ENCODE data around the gene MPP2. TPM values are rescaled to one million over a fixed set of nuclear protein-coding genes. Genes with fewer than 3 reads are reported as not detected.

MPP2 gene
- total and polyA plus RNA-seq, 2 experiments from 2014 or later = 4.1 to 5.1 TPM

- peaks cover 40% of the 10 kb centered on the region for H3K27me3 ChIP-seq (replicated peaks; ENCODE audit: insufficient read depth)
- in situ Hi-C loops (cut with MboI) = no loop called here
- DNase-seq = peak; percentile 34
- WGBS, 2 experiments (ENCODE audit: low coverage in 1 of 2, low lambda C conversion rate in 2 of 2, missing lambda C conversion rate in 2 of 2) = 2 to 5% methylated on average over 18 to 19 of the region's 19 CpGs
- H3K9me2 ChIP-seq (ENCODE audit: insufficient read depth) = no peaks in the 10 kb centered on the region
- peak overlapping the region; percentile 14 for H3K4me2 ChIP-seq (ENCODE audit: unreplicated experiment)
- no peaks in the 10 kb centered on the region for H4K20me1 ChIP-seq (ENCODE audit: insufficient read depth)
- no peak overlapping the region for H2AFZ ChIP-seq
- H3K36me3 ChIP-seq (ENCODE audit: low read depth) = no peaks in the 10 kb centered on the region
- no peaks in the 10 kb centered on the region for H3K9me3 ChIP-seq (ENCODE audit: low read depth)
- H3K4me1 ChIP-seq (ENCODE audit: insufficient read depth) = no peaks in the 10 kb centered on the region
- 0 out of 2 replicates have a peak overlapping the region, but pooled peaks have one; percentile 7 for H3K4me3 ChIP-seq
- TF ChIP-seq EZH2 (IDR thresholded peaks at IDR 0.05; ENCODE audit: insufficient read depth, poor library complexity, severe bottlenecking) (no peak), EZH2phosphoT487 (IDR thresholded peaks at IDR 0.05; ENCODE audit: insufficient read depth, low read depth) (no peak)
- H3K9ac ChIP-seq = no peak overlapping the region
- H3F3A ChIP-seq (ENCODE audit: insufficient read depth) = no peaks in the 10 kb centered on the region
- H3K79me2 ChIP-seq (ENCODE audit: insufficient read depth) = no peaks in the 10 kb centered on the region
- H3K27ac ChIP-seq = no peak overlapping the region
Measured at GRCh38 chr17:43952351-43952723, 45.0 kb upstream of the MPP2 start.

GRCh38 chr17:43951750-43952149 lies 44.4 kb upstream of the MPP2 start:
- TF ChIP-seq EZH2 (IDR thresholded peaks at IDR 0.05; ENCODE audit: insufficient read depth, poor library complexity, severe bottlenecking) = no peak
- TF ChIP-seq EZH2phosphoT487 (IDR thresholded peaks at IDR 0.05; ENCODE audit: insufficient read depth, low read depth) = no peak
- in situ Hi-C loops (cut with MboI) = no loop called here
- Histone ChIP-seq H2AFZ (no peak overlapping the region), H3K79me2 (ENCODE audit: insufficient read depth) (no peaks in the 10 kb centered on the region), H3K9me2 (ENCODE audit: insufficient read depth) (no peaks in the 10 kb centered on the region), H3K9me3 (ENCODE audit: low read depth) (no peaks in the 10 kb centered on the region), H3K27me3 (replicated peaks; ENCODE audit: insufficient read depth) (peaks cover 40% of the 10 kb centered on the region), H3K27ac (no peak overlapping the region), H3F3A (ENCODE audit: insufficient read depth) (no peaks in the 10 kb centered on the region), H3K4me1 (ENCODE audit: insufficient read depth) (no peaks in the 10 kb centered on the region), H3K4me3 (no peak overlapping the region), H4K20me1 (ENCODE audit: insufficient read depth) (no peaks in the 10 kb centered on the region), H3K9ac (no peak overlapping the region), H3K4me2 (ENCODE audit: unreplicated experiment) (no peak overlapping the region), H3K36me3 (ENCODE audit: low read depth) (no peaks in the 10 kb centered on the region)
- DNase-seq = no peak
- 62 to 69% methylated on average over 4 of the region's 4 CpGs for WGBS, 2 experiments (ENCODE audit: low coverage in 1 of 2, low lambda C conversion rate in 2 of 2, missing lambda C conversion rate in 2 of 2)

- WGBS, 2 experiments (ENCODE audit: low coverage in 1 of 2, low lambda C conversion rate in 2 of 2, missing lambda C conversion rate in 2 of 2) = 65 to 74% methylated on average over 2 of the region's 2 CpGs
- H3K4me3 ChIP-seq = no peak overlapping the region
- no peaks in the 10 kb centered on the region for H4K20me1 ChIP-seq (ENCODE audit: insufficient read depth)
- no peaks in the 10 kb centered on the region for H3K79me2 ChIP-seq (ENCODE audit: insufficient read depth)
- in situ Hi-C loops (cut with MboI) = no loop called here
- no peak for DNase-seq
- H3K9me3 ChIP-seq (ENCODE audit: low read depth) = no peaks in the 10 kb centered on the region
- no peaks in the 10 kb centered on the region for H3K36me3 ChIP-seq (ENCODE audit: low read depth)
- H3K4me2 ChIP-seq (ENCODE audit: unreplicated experiment) = no peak overlapping the region
- H3K4me1 ChIP-seq (ENCODE audit: insufficient read depth) = no peaks in the 10 kb centered on the region; the same call in 1 of the 2 replicates
- H3K27me3 ChIP-seq (replicated peaks; ENCODE audit: insufficient read depth) = peaks cover 40% of the 10 kb centered on the region
- no peak overlapping the region for H3K9ac ChIP-seq
- H3K9me2 ChIP-seq (ENCODE audit: insufficient read depth) = no peaks in the 10 kb centered on the region
- no peaks in the 10 kb centered on the region for H3F3A ChIP-seq (ENCODE audit: insufficient read depth)
- TF ChIP-seq EZH2 (IDR thresholded peaks at IDR 0.05; ENCODE audit: insufficient read depth, poor library complexity, severe bottlenecking) (no peak), EZH2phosphoT487 (IDR thresholded peaks at IDR 0.05; ENCODE audit: insufficient read depth, low read depth) (no peak)
- no peak overlapping the region for H3K27ac ChIP-seq
- no peak overlapping the region for H2AFZ ChIP-seq
Measured at GRCh38 chr17:43950554-43950953, 43.2 kb upstream of the MPP2 start.

GRCh38 chr17:43949781-43950180 lies 42.4 kb upstream of the MPP2 start:
- no peaks in the 10 kb centered on the region for H3K79me2 ChIP-seq (ENCODE audit: insufficient read depth)
- H3K27me3 ChIP-seq (replicated peaks; ENCODE audit: insufficient read depth) = peaks cover 40% of the 10 kb centered on the region
- no peak overlapping the region for H3K4me3 ChIP-seq
- no peak overlapping the region for H3K4me2 ChIP-seq (ENCODE audit: unreplicated experiment)
- no peaks in the 10 kb centered on the region for H3K9me3 ChIP-seq (ENCODE audit: low read depth)
- H3K9ac ChIP-seq = no peak overlapping the region
- H3K36me3 ChIP-seq (ENCODE audit: low read depth) = no peaks in the 10 kb centered on the region
- DNase-seq = no peak
- H3K4me1 ChIP-seq (ENCODE audit: insufficient read depth) = peaks cover 5% of the 10 kb centered on the region; the same call in 1 of the 2 replicates
- H2AFZ ChIP-seq = no peak overlapping the region
- in situ Hi-C loops (cut with MboI) = no loop called here
- 60 to 67% methylated on average over 4 of the region's 4 CpGs for WGBS, 2 experiments (ENCODE audit: low coverage in 1 of 2, low lambda C conversion rate in 2 of 2, missing lambda C conversion rate in 2 of 2)
- no peaks in the 10 kb centered on the region for H3F3A ChIP-seq (ENCODE audit: insufficient read depth)
- H3K9me2 ChIP-seq (ENCODE audit: insufficient read depth) = no peaks in the 10 kb centered on the region
- no peak overlapping the region for H3K27ac ChIP-seq
- H4K20me1 ChIP-seq (ENCODE audit: insufficient read depth) = no peaks in the 10 kb centered on the region
- TF ChIP-seq EZH2 (IDR thresholded peaks at IDR 0.05; ENCODE audit: insufficient read depth, poor library complexity, severe bottlenecking) (no peak), EZH2phosphoT487 (IDR thresholded peaks at IDR 0.05; ENCODE audit: insufficient read depth, low read depth) (no peak)

GRCh38 chr17:43946781-43947180 lies 39.4 kb upstream of the MPP2 start:
- H3K9ac ChIP-seq = no peak overlapping the region
- no peak for DNase-seq
- H4K20me1 ChIP-seq (ENCODE audit: insufficient read depth) = no peaks in the 10 kb centered on the region
- peaks cover 5% of the 10 kb centered on the region; the same call in 1 of the 2 replicates for H3K4me1 ChIP-seq (ENCODE audit: insufficient read depth)
- TF ChIP-seq EZH2 (IDR thresholded peaks at IDR 0.05; ENCODE audit: insufficient read depth, poor library complexity, severe bottlenecking) (no peak), EZH2phosphoT487 (IDR thresholded peaks at IDR 0.05; ENCODE audit: insufficient read depth, low read depth) (no peak)
- H3K9me3 ChIP-seq (ENCODE audit: low read depth) = no peaks in the 10 kb centered on the region
- no peaks in the 10 kb centered on the region for H3K79me2 ChIP-seq (ENCODE audit: insufficient read depth)
- no peak overlapping the region for H2AFZ ChIP-seq
- H3K4me2 ChIP-seq (ENCODE audit: unreplicated experiment) = no peak overlapping the region
- no peak overlapping the region for H3K27ac ChIP-seq
- WGBS, 2 experiments (ENCODE audit: low coverage in 1 of 2, low lambda C conversion rate in 2 of 2, missing lambda C conversion rate in 2 of 2) = 93 to 97% methylated on average over 4 of the region's 4 CpGs
- H3K36me3 ChIP-seq (ENCODE audit: low read depth) = no peaks in the 10 kb centered on the region
- in situ Hi-C loops (cut with MboI) = no loop called here
- H3K9me2 ChIP-seq (ENCODE audit: insufficient read depth) = no peaks in the 10 kb centered on the region
- H3F3A ChIP-seq (ENCODE audit: insufficient read depth) = no peaks in the 10 kb centered on the region
- H3K4me3 ChIP-seq = no peak overlapping the region
- H3K27me3 ChIP-seq (replicated peaks; ENCODE audit: insufficient read depth) = peaks cover 14% of the 10 kb centered on the region

Measured in GM23248 (cell line).